Fibroblast of skin of abdomen (primary cell): Measurements from ENCODE around the gene ACYP1.
A peak's percentile ranks its signal among the peaks of the same experiment; 100 is the strongest.
"Not testable (repeated sequence)": the region's sequence is repeated elsewhere in the genome, so short reads cannot be mapped to it uniquely, and the experiment has no call there.

Source experiments
- DNase-seq: peaks from one replicate; pipeline ENCODE4 v3.0.0-alpha.2; 2013

The ACYP1 gene

DNA sequence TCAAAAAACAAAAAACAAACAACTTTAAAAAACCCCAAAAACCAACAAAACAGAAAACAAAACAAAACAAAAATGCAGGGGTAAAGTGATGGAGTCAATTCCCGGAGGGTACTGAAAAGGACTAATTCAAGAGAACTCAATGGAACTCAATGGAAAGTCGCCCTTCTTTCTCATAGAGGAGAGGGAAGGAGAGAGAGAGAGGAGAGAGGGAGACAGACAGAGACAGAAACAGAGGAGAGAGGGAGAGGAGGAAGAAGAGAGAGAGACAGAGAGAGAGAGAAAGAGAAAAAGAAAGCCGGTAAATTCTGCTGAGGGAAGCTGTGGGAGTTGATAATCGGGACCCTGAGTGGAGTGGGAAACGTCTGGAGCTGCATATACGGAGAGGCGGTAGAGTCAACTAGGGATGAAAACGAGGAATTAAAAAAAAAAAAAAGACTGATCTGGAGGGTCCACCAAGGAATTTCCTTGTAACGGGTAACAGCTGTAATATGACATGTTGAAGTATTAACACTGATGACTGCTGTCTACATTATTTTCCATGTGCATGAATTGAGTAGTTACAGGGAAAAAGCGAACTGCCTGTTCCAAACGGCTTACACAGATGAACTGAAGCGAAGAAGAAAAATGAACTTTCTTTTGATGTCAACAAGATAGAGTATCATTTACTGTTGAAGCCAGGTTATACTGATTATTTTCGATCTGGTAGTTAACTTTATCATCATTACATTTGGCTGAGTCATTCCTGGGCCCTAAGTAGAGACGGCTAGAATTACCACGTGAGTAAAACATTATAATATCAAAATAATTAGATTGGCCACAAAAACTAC is 4.7 kb upstream of the ACYP1 start:
- peak; percentile 41 for DNase-seq

DNA sequence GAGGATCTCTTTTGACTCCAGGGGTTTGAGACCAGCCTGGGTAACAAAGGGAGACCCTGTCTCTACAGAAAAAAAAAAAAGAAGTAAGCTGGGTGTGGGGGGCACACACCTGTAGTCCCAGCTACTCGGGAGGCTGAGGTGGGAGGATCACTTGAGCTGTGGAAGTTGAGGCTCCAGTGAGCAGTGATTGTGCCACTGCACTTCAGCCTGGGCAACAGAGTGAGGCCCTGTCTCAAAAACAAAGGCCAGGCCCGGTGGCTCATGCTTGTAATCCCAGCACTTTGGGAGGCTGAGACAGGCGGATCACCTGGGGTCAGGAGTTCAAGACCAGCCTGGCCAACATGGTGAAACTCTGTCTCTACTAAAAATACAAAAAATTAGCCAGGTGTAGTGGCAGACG is 3.9 kb upstream of the ACYP1 start:
- not testable (repeated sequence) for DNase-seq

DNA sequence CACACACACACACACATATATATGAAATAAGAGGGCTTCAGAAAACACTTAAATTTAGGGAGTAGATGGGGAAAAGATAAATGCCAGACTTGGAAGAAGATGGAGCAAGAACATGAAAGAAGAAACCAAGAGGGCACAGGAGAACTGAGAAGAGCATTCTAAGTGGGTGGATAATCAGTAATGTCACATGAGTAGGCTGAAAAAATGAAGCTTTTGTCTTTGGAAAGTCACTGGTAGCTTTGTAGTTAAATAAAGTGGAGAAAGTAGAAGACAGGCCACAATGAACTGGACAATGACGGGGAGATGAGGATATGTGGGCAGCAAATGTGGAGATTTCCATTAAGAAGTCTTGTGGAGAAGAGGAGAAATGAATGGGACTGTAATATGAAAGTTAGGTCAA is 3.4 kb upstream of the ACYP1 start:
- DNase-seq, result no peak

DNA sequence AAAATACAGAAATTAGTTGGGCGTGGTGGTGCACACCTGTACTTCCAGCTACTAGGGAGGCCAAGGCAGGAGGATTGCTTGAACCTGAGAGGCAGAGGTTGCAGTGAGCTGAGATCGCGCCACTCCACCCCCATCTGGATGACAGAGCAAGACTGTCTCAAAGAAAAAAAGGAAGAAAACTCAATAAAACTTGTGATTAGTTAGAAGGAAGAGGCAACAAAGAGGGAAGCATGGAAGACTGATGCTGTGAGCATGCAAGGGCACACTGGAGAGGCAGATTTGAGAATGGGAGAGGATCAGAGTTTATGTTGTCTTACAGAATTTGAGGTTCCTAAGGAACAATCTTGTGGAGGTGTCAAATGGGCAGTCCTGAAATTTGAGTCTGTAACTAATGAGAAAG is 2.9 kb upstream of the ACYP1 start:
- no peak for DNase-seq

DNA sequence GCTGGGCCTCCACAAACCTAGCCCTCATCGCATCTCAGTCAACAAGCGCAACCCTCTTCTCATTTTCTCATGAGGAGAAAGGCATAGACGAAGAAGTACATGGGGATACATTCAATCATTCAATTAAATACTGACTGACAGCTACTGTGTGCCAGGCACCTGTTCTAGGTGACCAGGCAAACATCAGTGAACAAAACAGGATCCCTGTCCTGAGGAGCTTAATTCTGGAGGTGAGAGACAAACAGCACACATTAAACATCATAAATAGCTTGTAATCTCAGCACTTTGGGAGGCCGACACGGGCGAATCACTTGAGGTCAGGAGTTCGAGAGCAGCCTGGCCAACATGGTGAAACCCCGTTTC is 362 bp upstream of the ACYP1 start:
- no peak for DNase-seq

DNA sequence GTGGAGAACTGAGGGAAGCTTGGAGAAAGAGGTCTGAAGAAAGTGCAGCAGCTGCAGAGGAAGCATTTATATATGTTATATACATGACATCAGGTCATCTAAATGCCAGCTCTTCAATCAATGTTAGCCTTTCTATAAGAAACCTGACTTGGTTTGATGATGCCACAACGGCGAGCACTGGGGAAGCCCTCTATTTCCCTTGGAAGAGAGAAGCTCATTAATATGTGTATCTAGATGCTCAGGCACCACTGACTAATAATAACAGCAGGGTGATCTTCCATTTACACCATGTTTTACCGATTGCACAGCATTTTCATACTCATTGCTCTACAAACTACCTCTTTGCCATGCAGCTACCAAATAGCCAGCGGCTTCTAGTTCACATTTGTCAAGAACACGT is 811 bp downstream of the ACYP1 start:
- DNase-seq, result no peak

DNA sequence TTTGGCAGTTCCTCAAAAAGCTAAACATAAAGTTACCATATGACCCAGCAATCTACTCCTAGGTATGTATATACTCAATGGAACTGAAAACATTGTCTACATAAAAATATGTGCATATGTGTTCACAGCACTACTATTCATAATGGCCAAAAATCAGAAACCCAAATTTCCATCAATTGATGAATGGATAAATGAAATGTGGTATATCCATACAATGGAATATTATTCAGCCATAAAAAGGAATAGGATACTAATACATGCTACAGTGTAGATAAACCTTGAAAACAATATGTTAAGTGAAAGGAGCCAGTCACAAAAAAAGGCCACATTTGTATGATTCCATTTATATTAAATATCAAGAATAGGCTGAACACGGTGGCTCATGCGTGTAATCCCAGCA is 3.4 kb downstream of the ACYP1 start:
- DNase-seq, result no peak

DNA sequence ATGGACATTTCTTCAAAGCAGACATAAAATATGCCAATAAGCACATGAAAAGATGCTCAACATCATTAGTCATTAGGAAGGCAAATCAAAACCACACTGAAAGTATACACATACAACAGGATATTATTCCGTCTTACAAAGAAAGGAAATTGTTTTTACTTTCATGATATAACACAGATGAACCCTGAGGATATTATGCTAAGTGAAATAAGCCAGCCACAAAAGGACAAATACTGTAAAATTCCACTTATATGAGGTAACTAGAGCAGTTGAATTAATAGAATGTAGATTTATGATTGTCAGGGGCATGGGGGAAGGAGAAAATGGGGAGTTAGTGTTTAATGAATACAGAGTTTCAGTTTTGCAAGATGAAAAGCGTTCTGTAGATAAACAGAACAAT is 4.2 kb downstream of the ACYP1 start:
- peak; percentile 75 for DNase-seq

DNA sequence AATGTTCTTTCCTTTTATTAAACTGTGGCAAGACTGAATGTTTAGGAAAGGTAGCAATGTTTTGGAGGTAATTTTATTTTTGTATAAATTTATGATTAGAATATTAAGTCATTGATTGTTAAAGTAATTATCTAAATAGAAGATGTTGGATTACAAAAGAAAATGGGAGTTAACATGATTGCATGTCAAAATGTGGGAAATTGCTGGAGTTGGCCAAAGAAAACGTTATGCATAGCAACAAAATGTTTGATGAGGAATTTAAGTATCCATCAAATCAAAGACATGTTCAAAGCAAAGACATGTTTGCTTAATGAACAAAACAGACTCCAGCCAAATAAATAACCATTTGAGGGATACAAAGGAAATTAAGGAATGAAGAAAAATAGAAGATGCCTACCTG is 9.4 kb downstream of the ACYP1 start:
- no peak for DNase-seq

DNA sequence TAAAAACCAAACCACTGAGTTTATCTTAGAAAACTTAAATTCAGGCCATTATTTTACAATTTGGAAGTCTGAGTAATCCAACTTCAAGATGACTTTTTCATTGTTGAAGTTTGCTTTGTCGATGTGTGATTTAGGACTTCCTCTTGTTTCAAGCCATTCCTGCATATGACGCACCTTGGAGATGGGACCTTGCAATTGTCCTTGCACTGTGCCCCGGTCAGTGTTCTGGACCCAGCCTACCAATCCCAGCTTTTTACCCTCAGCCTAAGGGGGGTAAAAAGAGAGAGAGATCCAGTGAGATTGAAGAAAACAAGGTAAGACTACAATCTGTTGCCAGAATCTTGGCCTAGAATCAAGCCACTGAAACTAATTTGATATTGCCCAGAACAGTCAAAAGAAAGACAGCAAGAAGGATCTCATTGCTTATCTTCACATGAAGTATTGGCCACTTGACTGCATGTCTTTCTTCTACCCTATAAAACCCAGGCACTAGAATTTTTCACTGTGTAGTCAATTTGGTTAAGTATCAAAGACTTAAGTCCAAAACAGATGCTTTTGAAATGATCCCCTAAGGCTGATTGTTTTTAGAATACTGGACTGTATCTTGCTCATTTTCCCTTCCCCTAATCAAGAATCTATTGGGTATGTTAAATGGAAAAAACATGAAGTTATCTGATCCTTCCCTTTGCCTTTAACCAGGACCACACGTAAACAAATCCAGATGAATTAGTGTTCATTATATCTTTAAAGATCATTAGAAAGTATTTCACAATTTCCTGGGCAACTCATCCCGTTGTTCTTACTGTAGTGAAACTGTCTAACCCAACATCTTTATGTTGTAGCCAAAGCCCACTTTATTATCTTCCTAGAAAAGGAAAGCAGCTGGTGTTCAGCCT is 10.2 kb downstream of the ACYP1 start:
- DNase-seq, result peak; percentile 57

DNA sequence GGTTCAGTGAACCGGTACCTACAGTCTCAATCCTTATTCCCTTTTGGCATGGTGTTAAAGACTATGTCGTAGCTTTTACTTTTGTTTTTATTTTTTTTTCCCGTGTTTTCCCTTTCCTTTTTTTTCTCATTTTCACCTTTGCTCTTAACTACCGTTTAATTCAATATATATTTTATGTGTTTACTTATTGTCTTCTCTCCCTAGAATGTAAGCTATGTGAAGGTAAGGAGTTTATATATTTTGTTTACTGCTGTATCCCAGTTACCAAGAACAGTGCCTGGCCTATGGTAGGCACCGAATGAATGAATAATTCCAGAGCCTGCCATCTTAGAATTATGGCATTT is 12.3 kb downstream of the ACYP1 start:
- no peak for DNase-seq

DNA sequence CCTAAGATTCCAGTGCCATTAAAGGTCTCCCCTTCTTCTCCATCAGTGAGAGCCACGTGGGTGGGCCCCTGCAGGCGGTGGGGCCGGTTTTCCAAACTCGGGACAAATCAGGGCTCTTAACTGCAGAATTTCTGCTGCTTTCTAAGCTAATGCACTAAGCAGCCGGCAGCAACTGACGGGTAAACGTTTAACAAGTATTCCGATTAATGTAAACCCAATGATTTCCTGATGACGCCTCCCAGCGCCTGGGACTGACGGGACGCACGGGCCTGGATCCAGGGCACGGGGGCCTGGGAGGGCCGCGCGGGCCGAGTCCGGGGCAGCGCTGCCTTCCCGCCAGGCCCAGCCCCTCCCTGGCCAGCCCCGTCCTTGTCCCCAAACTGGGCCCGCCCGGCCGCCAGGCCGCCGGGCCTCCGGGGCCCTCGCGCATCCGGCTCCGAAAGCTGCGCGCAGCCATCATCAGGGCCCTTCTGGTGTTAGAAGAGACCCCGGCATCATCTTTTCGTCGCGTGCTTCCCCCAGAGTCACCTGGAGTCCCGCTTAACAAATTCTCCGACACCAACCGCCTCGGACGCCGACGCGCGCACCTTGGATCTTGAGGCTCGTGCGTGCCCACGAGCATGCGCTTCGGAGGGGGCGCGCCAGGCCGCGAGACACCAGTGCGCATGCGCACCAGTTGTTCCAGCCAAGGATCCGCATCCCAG is 12.8 kb downstream of the ACYP1 start, which contains the start of gene MLH3:
Gene MLH3, minus strand, starts transcription at position 616 of the 704 bp plus-strand sequence. CDS start 1,812 bp downstream, outside the sequence.
- peak; percentile 76 for DNase-seq

DNA sequence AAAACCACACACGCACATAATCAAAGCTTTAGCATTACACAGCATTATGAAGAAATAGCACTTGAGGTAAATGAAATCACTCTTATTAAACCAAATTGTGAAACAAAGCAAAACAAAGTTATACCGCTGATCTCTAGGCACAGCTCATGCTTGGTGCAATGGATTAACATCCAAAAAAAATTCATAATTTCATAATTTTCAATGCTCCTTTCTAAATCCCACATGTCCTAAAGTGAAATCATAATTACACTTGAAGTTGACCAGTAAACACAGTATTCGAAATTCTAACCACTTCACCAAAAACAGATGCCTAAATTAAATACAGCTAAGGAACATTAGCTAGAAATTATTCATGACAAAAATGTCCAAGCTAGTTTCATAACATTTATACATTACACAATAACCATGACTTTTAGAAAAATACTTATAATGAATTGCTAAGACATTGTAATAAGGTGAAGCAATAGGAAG is 14.1 kb downstream of the ACYP1 start:
- DNase-seq, result no peak

DNA sequence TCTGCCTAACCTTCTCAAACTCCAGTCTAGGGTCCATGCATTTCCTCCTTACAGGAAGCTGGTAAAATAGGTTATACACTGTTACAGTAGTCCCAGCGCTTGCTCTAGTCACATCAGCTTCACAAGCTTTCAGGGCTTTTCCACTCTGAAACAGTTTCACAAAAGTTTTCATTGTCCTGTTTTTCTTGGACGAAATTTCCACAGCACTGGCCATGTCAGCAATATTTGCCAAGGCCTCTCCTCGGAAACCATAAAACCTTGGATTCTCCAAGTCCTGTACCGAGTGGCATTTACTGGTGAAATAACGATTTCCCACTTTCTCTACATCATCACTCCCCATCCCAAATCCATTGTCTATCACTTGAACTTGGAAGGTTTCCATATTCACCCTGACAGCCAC is 14.7 kb downstream of the ACYP1 start:
- DNase-seq, result no peak

DNA sequence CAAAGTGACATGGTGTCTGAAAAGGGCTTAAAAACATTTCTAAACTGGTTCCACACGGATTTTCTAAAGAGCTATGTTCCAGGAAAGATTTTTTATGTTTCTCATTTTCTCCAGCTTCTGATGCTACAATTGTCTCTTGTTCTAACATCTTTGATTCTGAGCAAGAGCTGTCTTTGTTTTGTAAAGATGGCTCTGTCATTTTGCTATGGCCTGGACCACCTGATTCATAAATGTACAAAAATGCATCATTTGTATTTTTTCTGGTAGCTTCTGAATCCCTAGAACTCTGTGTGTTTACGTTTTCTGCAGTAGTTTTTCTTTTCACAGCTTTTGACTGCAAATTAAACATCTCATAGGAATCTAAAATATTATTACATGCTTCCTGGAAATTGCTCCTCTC is 15.7 kb downstream of the ACYP1 start:
- DNase-seq, result no peak

DNA sequence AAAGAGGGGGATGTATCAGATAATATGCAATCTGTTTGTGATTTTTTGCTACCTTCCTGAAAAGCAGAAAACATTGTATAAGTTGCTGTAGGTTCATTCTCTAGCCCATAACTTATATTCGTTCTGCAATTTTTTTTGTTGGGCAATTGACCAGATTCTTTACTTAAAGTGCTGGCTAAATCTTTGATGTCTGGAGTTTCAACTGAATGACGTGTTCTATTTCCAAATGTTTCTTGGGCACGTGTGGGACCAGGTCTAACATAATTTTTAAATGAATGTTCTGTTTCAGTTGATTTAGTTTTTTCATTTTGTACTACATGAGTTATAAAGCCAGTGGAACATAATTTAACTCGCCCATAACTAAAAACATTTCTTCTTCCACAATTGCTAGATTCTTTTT is 16.3 kb downstream of the ACYP1 start:
- DNase-seq, result peak; percentile 42

DNA sequence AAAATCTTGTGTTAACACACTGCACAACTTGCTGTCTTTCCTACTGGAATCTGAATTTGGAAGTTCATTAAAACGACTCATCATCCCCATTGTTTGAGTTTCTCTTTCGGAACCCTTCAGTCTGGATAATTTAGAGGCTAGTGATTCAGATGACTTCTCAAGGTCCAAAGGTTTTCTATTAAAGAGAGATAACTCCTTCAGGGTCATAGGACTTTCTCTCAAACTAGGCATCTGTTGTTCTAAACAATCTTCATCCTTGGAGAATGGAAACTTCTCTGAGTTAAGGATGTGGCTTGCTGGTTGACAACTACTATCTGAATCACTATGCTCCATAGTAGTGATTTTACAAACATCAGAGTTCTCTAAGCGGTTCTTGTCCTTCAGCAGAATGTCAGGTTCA is 16.9 kb downstream of the ACYP1 start:
- no peak for DNase-seq

DNA sequence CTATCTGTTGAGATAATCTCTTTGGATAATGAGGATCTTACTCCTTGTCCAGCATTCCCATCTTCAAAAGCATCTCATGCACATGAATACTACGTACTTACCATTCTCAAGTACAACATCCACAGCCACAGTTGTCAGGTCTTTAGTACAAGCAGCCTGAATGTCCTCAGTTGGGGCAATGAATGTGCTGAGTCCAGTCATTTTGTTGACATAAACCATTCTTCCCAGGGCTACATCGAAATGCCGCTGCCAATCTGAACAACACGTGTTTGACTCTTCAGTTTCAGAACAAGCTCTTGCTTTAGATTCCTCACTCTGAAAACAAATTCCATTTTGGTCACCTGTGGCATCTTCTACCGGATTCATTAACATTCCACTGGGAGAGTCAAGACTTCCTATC is 17.5 kb downstream of the ACYP1 start:
- DNase-seq, result no peak

DNA sequence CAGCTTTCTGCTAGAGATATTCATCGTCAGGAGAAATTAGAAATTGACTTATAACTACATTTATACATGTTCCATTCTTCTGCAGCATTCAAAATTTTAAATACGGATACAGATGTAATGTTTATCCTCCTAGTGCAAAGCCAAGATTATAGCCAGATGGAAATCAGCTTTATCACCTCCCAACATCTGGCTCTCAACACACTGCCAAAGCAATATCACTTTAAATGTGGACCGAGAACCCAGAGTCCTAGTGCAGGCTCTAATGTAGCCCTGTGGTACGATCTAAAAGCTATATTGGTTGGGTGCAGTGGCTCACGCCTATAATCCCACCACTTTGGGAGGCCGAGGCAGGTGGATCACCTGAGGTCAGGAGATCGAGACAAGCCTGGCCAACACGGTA is 19.1 kb downstream of the ACYP1 start:
- no peak for DNase-seq

DNA sequence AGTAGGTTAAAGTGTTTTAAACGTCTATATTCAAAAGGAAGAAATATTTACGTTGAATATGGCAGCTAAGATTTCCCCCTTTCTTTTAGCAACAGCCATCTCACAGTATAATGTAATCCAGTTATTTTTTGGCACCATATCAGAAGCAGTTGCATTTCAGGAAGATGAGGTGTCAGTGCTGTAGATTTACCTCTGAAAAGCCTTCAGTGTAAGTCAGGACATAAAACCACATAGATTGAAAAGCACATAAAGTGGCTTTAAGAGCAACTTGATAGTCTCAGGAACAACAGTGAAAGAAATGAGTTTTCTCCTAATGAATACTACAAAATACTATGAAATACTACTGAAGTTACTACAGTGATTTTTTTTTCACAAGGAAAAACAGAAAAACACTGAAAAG is 19.5 kb downstream of the ACYP1 start:
- peak; percentile 84 for DNase-seq

DNA sequence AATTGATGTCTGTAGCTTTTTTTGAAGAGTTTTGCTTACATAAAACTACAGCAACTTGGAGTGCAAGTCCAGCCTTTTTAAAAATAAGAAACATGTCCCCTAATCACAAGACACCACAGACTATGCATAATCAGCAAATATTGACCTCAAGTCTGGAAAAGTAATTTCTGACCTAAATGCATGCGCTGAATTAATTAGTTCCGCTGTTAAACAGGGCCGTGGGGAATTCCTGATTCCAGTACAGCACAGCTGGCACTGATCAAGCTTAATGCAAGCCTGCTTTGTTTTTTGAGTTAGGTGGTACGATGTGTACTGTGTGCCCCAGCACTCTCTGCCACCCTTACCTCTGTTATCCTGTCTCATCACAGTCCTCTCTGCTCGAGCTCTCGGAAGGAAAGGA is 21.8 kb downstream of the ACYP1 start:
- peak; percentile 58 for DNase-seq

DNA sequence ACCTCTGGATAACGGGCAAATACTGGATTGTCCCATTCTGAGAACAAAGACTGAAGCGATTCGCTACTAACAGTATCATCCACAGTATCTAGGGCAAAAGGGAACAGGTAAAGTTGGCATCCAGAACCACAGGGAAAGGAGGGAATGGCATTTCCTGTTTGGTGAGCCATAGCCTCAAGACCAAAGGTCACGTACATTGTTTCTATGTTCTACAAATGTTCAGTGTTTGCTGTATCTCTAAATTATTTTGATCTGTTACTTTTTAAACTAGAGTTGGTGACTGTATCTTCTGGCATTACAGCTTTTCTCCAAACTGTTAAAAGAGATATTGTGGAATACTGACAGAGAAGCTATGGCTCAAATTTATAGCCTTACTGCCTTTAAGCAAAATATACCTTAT is 22.2 kb downstream of the ACYP1 start:
- DNase-seq, result no peak

DNA sequence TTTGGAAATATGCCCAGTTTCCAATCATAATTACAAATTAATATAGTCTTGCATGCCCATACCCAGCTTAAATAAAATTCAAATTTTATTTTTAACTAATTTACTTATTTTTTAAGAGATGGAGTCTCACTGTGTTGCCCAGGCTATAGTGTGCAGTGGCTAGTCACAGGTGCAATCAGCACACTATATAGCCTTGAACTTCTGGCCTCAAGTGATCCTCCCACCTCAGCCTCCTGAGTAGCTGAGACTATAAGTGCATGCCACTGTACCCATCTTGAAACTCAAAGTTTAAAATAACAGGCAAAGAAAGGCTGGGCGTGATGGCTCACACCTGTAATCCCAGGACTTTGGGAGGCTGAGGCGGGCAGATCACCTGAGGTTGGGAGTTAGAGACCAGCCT is 22.9 kb downstream of the ACYP1 start:
- DNase-seq, result no peak
